Thyroid gland (tissue), 4 donors: Measurements from ENCODE around the gene SUGCT. TPM values are rescaled to one million over a fixed set of nuclear protein-coding genes. Genes with fewer than 3 reads are reported as not detected.
A peak's percentile ranks its signal among the peaks of the same experiment; 100 is the strongest.

Experiments
- DNase-seq, 2 donors: peaks; one replicate each; pipeline ENCODE4 v3.0.0-alpha.2; 2019
- H3K27ac ChIP-seq, 3 donors: fragments of 200-600 bp; sonication (generic); 1 replicate in 2 of 3; 2 replicates in 1 of 3; pipeline ENCODE4 v1.5.1; 2016 to 2019; ENCODE audit warnings: mild to moderate bottlenecking in 1 of 3, moderate library complexity in 1 of 3
- H3K27me3 ChIP-seq: fragments of 200-600 bp; sonication (generic); one replicate; pipeline ENCODE4 v1.5.1; 2019
- H3K36me3 ChIP-seq, 2 donors: fragments of 200-600 bp; sonication (generic); one replicate each; pipeline ENCODE4 v1.5.1; 2016 to 2019
- H3K4me1 ChIP-seq, 2 donors: fragments of 200-600 bp; sonication (generic); one replicate each; pipeline ENCODE4 v1.5.1; 2017 to 2019
- H3K4me3 ChIP-seq, 3 donors: fragments of 200-600 bp; sonication (generic); replicated peaks in 1 of 3; 1 replicate in 2 of 3; 2 replicates in 1 of 3; pipeline ENCODE4 v1.5.1; 2016; ENCODE audit warnings: mild to moderate bottlenecking in 1 of 3
- H3K9me3 ChIP-seq: fragments of 200-600 bp; sonication (generic); one replicate; pipeline ENCODE4 v1.5.1; 2017
- CTCF ChIP-seq, 6 experiments: fragments of 200-600 bp in 3 of 6; fragments of 450-650 bp in 3 of 6; sonication (generic) in 3 of 6; IDR thresholded peaks; one replicate each; pipeline ENCODE4 v1.5.1; 2016 to 2019; ENCODE audit warnings: antibody characterized with exemption in 6 of 6, mild to moderate bottlenecking in 2 of 6, inconsistent platforms in 1 of 6, moderate library complexity in 1 of 6
- POLR2A ChIP-seq, 2 donors: fragments of 450-650 bp; IDR thresholded peaks; one replicate each; pipeline ENCODE4 v1.6.1; 2017; ENCODE audit warnings: antibody characterized with exemption in 2 of 2, mild to moderate bottlenecking in 2 of 2, moderate library complexity in 1 of 2
- WGBS, 2 donors: methylation state at CpG; one replicate each; pipeline ENCODE4 v1.1.5; 2017; 5-methylcytosine and 5-hydroxymethylcytosine counted together
- intact Hi-C: fragments of 100-400 bp; cut with DNase I; formaldehyde crosslinking; loops from one replicate; pipeline ENCODE4 v1.15.1; 2023
- total RNA-seq, 4 donors: library from RNA; depleted of rRNA; stranded (reverse); fragments of >200 nt; gene quantifications; one replicate each; pipeline ENCODE4 v1.2.3, GENCODE V29; 2016

Gene SUGCT
- total RNA-seq, 4 donors from 2014 or later: 1.3 to 15.2 (median 3.2) TPM

GRCh38 chr7:40815512-40815911, 680.7 kb downstream of the SUGCT start:
- DNase-seq: no peak
- Histone ChIP-seq H3K36me3 (no peaks in the 10 kb centered on the region), H3K27me3 (no peaks in the 10 kb centered on the region), H3K9me3 (no peaks in the 10 kb centered on the region), H3K4me1 (no peaks in the 10 kb centered on the region), H3K4me3 (no peak overlapping the region), H3K27ac (no peak overlapping the region)
- 89 to 93% methylated on average over 4 of the region's 4 CpGs for WGBS, 2 donors
- TF ChIP-seq POLR2A (IDR thresholded peaks at IDR 0.05) (no peak), CTCF (IDR thresholded peaks at IDR 0.05) (no peak)
- intact Hi-C loops: no loop called here

- intact Hi-C loops: no loop called here
- TF ChIP-seq POLR2A (IDR thresholded peaks at IDR 0.05) (no peak), CTCF (IDR thresholded peaks at IDR 0.05) (no peak)
- H3K9me3 ChIP-seq: no peaks in the 10 kb centered on the region
- no peak overlapping the region for H3K4me3 ChIP-seq
- WGBS, 2 donors: 96 to 100% methylated on average over 1 of the region's 1 CpG
- no peaks in the 10 kb centered on the region for H3K36me3 ChIP-seq
- DNase-seq: no peak
- no peaks in the 10 kb centered on the region for H3K27me3 ChIP-seq
- H3K4me1 ChIP-seq: peaks cover 15 to 25% of the 10 kb centered on the region in 2 donors
- H3K27ac ChIP-seq: no peak overlapping the region
Measured at GRCh38 chr7:40822861-40823260, 688.1 kb downstream of the SUGCT start.

GRCh38 chr7:40824461-40824860, 689.7 kb downstream of the SUGCT start:
- 94 to 97% methylated on average over 3 of the region's 3 CpGs for WGBS, 2 donors
- H3K27ac ChIP-seq: no peak overlapping the region
- intact Hi-C loops: no loop called here

GRCh38 chr7:40826411-40827221, 691.8 kb downstream of the SUGCT start:
- H3K27me3 ChIP-seq: no peaks in the 10 kb centered on the region
- TF ChIP-seq POLR2A (IDR thresholded peaks at IDR 0.05) (no peak), CTCF (IDR thresholded peaks at IDR 0.05) (no peak)
- 27 to 32% methylated on average over 3 of the region's 3 CpGs for WGBS, 2 donors
- DNase-seq: no peak
- no peak overlapping the region for H3K4me3 ChIP-seq
- H3K4me1 ChIP-seq: peaks cover 29 to 39% of the 10 kb centered on the region in 2 donors
- H3K9me3 ChIP-seq: no peaks in the 10 kb centered on the region
- H3K36me3 ChIP-seq: no peaks in the 10 kb centered on the region
- intact Hi-C loops: no loop called here
- peak overlapping the region; percentile 64 to 87 (median 74) for H3K27ac ChIP-seq

More at GRCh38 chr7:40824461-40824860, 689.7 kb downstream of the SUGCT start:
- Histone ChIP-seq H3K4me1 (peaks cover 29 to 39% of the 10 kb centered on the region in 2 donors), H3K36me3 (no peaks in the 10 kb centered on the region), H3K27me3 (no peaks in the 10 kb centered on the region), H3K4me3 (no peak overlapping the region), H3K9me3 (no peaks in the 10 kb centered on the region)
- TF ChIP-seq CTCF (IDR thresholded peaks at IDR 0.05) (no peak), POLR2A (IDR thresholded peaks at IDR 0.05) (no peak)
- no peak for DNase-seq
